HepG2 (cell line): ENCODE data around the gene MMUT. TPM values are rescaled to one million over a fixed set of nuclear protein-coding genes. Genes with fewer than 3 reads are reported as not detected.
A peak's percentile ranks its signal among the peaks of the same experiment; 100 is the strongest.

Experiments
- AHR ChIP-seq: IDR thresholded peaks from 2 replicates; pipeline ENCODE4 v1.6.1; 2018; ENCODE audit warnings: missing genetic modification reagents, missing compliant biosample characterization
- ATF1 ChIP-seq: IDR thresholded peaks from 2 replicates; pipeline ENCODE4 v1.6.1; 2016; ENCODE audit warnings: mild to moderate bottlenecking, control low read depth
- CCAR2 ChIP-seq: fragments of 200-400 bp; formaldehyde crosslinking; optimal IDR thresholded peaks from 2 replicates; pipeline ENCODE3; 2018; ENCODE audit warnings: low read depth, mild to moderate bottlenecking, low read length, moderate library complexity
- KDM3A ChIP-seq: IDR thresholded peaks from 2 replicates; pipeline ENCODE4 v1.6.1; 2018; ENCODE audit warnings: low read depth, missing compliant biosample characterization
- MXI1 ChIP-seq: IDR thresholded peaks from 3 replicates; pipeline ENCODE4 v1.6.1; 2012; ENCODE audit warnings: low read depth, low read length, inconsistent platforms, borderline replicate concordance
- NCOA2 ChIP-seq: sonication (generic); formaldehyde crosslinking; IDR thresholded peaks from 2 replicates; pipeline ENCODE4 v1.8.0; 2022; ENCODE audit warnings: inconsistent platforms
- NFRKB ChIP-seq: fragments of 450-650 bp; IDR thresholded peaks from 2 replicates; pipeline ENCODE4 v1.6.1; 2017
- PPARG ChIP-seq: conservative IDR thresholded peaks from 2 replicates; pipeline ENCODE4 v1.6.1; 2016; ENCODE audit warnings: missing biosample characterization, missing genetic modification reagents
- REXO4 ChIP-seq: sonication (generic); formaldehyde crosslinking; IDR thresholded peaks from 2 replicates; pipeline ENCODE4 v1.8.0; 2022; ENCODE audit warnings: missing genetic modification reagents, mild to moderate bottlenecking, borderline replicate concordance
- TGIF2 ChIP-seq: IDR thresholded peaks from 2 replicates; pipeline ENCODE4 v1.6.1; 2016; ENCODE audit warnings: control low read depth, missing compliant biosample characterization
- TRIM24 ChIP-seq: sonication (generic); formaldehyde crosslinking; IDR thresholded peaks from 2 replicates; pipeline ENCODE4 v1.8.0; 2022; ENCODE audit warnings: mild to moderate bottlenecking, missing genetic modification reagents
- ZFX ChIP-seq: sonication (generic); formaldehyde crosslinking; IDR thresholded peaks from 2 replicates; pipeline ENCODE4 v1.4.0; 2020; ENCODE audit warnings: mild to moderate bottlenecking, low read depth, missing genetic modification reagents, moderate library complexity
- ZNF460 ChIP-seq: sonication (generic); formaldehyde crosslinking; IDR thresholded peaks from 2 replicates; pipeline ENCODE4 v1.5.1; 2020; ENCODE audit warnings: missing genetic modification reagents, mild to moderate bottlenecking, borderline replicate concordance
- ZNF670 ChIP-seq: sonication (generic); formaldehyde crosslinking; IDR thresholded peaks from 2 replicates; pipeline ENCODE4 v1.8.0; 2022; ENCODE audit warnings: mild to moderate bottlenecking, missing genetic modification reagents, borderline replicate concordance
- polyA plus RNA-seq, 8 experiments: library from polyadenylated mRNA; depleted of rRNA in 3 of 8; stranded (reverse) in 7 of 8; unstranded in 1 of 8; fragments of >200 nt; fragmentation: Illumina TruSeq in 4 of 8; extraction: Trizol in 4 of 8; gene quantifications; 2 replicates each; pipeline versions ENCODE4 v1.2.1 to v1.2.3, GENCODE V29; 2011 to 2016; ENCODE audit warnings: low read depth in 4 of 8, missing spikeins in 1 of 8, mixed read lengths in 1 of 8; ENCODE audit not compliant: insufficient read depth in 1 of 8
- total RNA-seq, 5 experiments: library from RNA; depleted of rRNA; stranded (reverse); fragments of >200 nt; fragmentation: Illumina TruSeq; extraction: Trizol; gene quantifications; 2 replicates each; pipeline ENCODE4 v1.2.3, GENCODE V29; 2016; ENCODE audit warnings: low read depth in 1 of 5
- TF ChIP-seq, protein P1 (sequence below): conservative IDR thresholded peaks from 2 replicates; pipeline ENCODE4 v1.6.1; 2018; ENCODE audit warnings: missing genetic modification reagents
- TF ChIP-seq, protein P2 (sequence below): sonication (generic); formaldehyde crosslinking; IDR thresholded peaks from 2 replicates; pipeline ENCODE4 v1.5.0; 2020; ENCODE audit warnings: missing genetic modification reagents
- TF ChIP-seq, protein P3 (sequence below): sonication (generic); formaldehyde crosslinking; IDR thresholded peaks from 2 replicates; pipeline ENCODE4 v1.4.0; 2020; ENCODE audit warnings: missing genetic modification reagents
- TF ChIP-seq, protein P4 (sequence below): sonication (generic); IDR thresholded peaks from 2 replicates; pipeline ENCODE4 v1.6.1; 2016; ENCODE audit warnings: low read depth, borderline replicate concordance
- TF ChIP-seq, protein P5 (sequence below): sonication (generic); formaldehyde crosslinking; IDR thresholded peaks from 2 replicates; pipeline ENCODE4 v1.4.0; 2020; ENCODE audit warnings: mild to moderate bottlenecking, missing genetic modification reagents
- TF ChIP-seq, protein P6 (sequence below): sonication (generic); formaldehyde crosslinking; IDR thresholded peaks from 2 replicates; pipeline ENCODE4 v1.5.1; 2020; ENCODE audit warnings: missing genetic modification reagents, mild to moderate bottlenecking, borderline replicate concordance

The MMUT gene
- total and polyA plus RNA-seq, 2 of the 13 experiments (the other 11 are each of a cell fraction or from before 2014, with no cell fraction given), result 16.1 to 20.5 TPM

DNA sequence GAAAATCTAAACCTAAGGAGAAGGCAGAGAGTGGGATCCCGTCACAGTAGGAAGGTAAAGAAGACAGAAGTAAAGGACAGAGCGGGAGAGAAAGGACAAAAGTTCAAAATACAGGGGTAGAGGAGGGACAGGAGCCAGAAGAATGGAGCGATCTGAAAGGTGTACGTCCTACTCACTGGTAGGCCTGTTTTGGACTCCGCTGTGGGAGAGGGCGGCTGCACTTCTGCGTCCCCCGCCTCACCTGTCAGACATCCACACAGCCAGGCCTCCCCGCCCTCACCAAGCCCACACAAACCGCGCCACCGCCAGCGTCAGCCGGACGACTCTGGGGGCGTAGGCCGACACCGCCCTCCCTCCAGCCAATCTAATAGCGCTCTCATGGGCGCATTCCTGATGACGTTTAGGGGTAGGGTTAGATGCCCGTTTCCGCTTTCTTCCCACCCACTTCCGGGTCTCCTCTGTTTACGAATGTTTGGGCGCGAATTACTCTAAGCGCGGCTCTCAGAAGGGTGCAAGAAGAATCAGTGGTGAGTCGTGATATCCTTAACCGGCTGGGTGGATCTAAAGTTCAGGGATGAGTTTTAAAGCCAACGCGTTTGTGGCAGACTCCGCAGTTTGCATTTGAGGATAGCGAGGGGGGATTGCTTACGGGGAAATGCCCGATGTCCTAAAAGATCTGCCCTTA lies at the start of gene MMUT, which contains the start of gene CENPQ (continued):
- TF ChIP-seq, protein P1, sequence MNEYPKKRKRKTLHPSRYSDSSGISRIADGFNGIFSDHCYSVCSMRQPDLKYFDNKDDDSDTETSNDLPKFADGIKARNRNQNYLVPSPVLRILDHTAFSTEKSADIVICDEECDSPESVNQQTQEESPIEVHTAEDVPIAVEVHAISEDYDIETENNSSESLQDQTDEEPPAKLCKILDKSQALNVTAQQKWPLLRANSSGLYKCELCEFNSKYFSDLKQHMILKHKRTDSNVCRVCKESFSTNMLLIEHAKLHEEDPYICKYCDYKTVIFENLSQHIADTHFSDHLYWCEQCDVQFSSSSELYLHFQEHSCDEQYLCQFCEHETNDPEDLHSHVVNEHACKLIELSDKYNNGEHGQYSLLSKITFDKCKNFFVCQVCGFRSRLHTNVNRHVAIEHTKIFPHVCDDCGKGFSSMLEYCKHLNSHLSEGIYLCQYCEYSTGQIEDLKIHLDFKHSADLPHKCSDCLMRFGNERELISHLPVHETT, result 0 out of 2 replicates have a peak, but pooled peaks have one; percentile 35
- TF ChIP-seq, protein P2, sequence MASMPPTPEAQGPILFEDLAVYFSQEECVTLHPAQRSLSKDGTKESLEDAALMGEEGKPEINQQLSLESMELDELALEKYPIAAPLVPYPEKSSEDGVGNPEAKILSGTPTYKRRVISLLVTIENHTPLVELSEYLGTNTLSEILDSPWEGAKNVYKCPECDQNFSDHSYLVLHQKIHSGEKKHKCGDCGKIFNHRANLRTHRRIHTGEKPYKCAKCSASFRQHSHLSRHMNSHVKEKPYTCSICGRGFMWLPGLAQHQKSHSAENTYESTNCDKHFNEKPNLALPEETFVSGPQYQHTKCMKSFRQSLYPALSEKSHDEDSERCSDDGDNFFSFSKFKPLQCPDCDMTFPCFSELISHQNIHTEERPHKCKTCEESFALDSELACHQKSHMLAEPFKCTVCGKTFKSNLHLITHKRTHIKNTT (CRISPR knock-in tag), result no peak
- peak; percentile 99 for TF ChIP-seq ATF1 (CRISPR knock-in tag)
- peak; percentile 98 for TF ChIP-seq TGIF2 (CRISPR knock-in tag)
- no peak for TF ChIP-seq TRIM24
- TF ChIP-seq, protein P3, sequence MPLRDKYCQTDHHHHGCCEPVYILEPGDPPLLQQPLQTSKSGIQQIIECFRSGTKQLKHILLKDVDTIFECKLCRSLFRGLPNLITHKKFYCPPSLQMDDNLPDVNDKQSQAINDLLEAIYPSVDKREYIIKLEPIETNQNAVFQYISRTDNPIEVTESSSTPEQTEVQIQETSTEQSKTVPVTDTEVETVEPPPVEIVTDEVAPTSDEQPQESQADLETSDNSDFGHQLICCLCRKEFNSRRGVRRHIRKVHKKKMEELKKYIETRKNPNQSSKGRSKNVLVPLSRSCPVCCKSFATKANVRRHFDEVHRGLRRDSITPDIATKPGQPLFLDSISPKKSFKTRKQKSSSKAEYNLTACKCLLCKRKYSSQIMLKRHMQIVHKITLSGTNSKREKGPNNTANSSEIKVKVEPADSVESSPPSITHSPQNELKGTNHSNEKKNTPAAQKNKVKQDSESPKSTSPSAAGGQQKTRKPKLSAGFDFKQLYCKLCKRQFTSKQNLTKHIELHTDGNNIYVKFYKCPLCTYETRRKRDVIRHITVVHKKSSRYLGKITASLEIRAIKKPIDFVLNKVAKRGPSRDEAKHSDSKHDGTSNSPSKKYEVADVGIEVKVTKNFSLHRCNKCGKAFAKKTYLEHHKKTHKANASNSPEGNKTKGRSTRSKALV (CRISPR knock-in tag), result peak; percentile 69; the same call in 1 of the 2 replicates
- TF ChIP-seq NCOA2 (CRISPR knock-in tag), result peak; percentile 55
- TF ChIP-seq, protein P4, sequence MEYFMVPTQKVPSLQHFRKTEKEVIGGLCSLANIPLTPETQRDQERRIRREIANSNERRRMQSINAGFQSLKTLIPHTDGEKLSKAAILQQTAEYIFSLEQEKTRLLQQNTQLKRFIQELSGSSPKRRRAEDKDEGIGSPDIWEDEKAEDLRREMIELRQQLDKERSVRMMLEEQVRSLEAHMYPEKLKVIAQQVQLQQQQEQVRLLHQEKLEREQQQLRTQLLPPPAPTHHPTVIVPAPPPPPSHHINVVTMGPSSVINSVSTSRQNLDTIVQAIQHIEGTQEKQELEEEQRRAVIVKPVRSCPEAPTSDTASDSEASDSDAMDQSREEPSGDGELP, result peak; percentile 77; the same call in 1 of the 2 replicates
- TF ChIP-seq ZNF670 (CRISPR knock-in tag), result no peak
- TF ChIP-seq, protein P5, sequence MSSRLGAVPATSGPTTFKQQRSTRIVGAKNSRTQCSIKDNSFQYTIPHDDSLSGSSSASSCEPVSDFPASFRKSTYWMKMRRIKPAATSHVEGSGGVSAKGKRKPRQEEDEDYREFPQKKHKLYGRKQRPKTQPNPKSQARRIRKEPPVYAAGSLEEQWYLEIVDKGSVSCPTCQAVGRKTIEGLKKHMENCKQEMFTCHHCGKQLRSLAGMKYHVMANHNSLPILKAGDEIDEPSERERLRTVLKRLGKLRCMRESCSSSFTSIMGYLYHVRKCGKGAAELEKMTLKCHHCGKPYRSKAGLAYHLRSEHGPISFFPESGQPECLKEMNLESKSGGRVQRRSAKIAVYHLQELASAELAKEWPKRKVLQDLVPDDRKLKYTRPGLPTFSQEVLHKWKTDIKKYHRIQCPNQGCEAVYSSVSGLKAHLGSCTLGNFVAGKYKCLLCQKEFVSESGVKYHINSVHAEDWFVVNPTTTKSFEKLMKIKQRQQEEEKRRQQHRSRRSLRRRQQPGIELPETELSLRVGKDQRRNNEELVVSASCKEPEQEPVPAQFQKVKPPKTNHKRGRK (CRISPR knock-in tag), result peak; percentile 83; the same call in 1 of the 2 replicates
- 0 out of 2 replicates have a peak, but pooled peaks have one; percentile 3 for TF ChIP-seq NFRKB
- TF ChIP-seq, protein P6, sequence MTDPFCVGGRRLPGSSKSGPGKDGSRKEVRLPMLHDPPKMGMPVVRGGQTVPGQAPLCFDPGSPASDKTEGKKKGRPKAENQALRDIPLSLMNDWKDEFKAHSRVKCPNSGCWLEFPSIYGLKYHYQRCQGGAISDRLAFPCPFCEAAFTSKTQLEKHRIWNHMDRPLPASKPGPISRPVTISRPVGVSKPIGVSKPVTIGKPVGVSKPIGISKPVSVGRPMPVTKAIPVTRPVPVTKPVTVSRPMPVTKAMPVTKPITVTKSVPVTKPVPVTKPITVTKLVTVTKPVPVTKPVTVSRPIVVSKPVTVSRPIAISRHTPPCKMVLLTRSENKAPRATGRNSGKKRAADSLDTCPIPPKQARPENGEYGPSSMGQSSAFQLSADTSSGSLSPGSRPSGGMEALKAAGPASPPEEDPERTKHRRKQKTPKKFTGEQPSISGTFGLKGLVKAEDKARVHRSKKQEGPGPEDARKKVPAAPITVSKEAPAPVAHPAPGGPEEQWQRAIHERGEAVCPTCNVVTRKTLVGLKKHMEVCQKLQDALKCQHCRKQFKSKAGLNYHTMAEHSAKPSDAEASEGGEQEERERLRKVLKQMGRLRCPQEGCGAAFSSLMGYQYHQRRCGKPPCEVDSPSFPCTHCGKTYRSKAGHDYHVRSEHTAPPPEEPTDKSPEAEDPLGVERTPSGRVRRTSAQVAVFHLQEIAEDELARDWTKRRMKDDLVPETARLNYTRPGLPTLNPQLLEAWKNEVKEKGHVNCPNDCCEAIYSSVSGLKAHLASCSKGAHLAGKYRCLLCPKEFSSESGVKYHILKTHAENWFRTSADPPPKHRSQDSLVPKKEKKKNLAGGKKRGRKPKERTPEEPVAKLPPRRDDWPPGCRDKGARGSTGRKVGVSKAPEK (CRISPR knock-in tag), result no peak
- peak; percentile 62; the same call in 1 of the 2 replicates for TF ChIP-seq AHR
- TF ChIP-seq REXO4, result no peak
- TF ChIP-seq ZFX (CRISPR knock-in tag), result peak; percentile 97
- TF ChIP-seq KDM3A, result peak; percentile 93
- peak; percentile 19; the same call in 1 of the 2 replicates for TF ChIP-seq PPARG (CRISPR knock-in tag)
- TF ChIP-seq MXI1, result peak; percentile 93; the same call in 2 of the 3 replicates
- TF ChIP-seq ZNF460 (CRISPR knock-in tag), result no peak
- no peak for TF ChIP-seq CCAR2
